ENCODE measurements around the gene AUP1. TPM values are rescaled to one million over a fixed set of nuclear protein-coding genes. Genes with fewer than 3 reads are reported as not detected.

AUP1 gene
- total RNA-seq, 4 donors from 2014 or later, result 111 to 207 (median 135) TPM

DNA sequence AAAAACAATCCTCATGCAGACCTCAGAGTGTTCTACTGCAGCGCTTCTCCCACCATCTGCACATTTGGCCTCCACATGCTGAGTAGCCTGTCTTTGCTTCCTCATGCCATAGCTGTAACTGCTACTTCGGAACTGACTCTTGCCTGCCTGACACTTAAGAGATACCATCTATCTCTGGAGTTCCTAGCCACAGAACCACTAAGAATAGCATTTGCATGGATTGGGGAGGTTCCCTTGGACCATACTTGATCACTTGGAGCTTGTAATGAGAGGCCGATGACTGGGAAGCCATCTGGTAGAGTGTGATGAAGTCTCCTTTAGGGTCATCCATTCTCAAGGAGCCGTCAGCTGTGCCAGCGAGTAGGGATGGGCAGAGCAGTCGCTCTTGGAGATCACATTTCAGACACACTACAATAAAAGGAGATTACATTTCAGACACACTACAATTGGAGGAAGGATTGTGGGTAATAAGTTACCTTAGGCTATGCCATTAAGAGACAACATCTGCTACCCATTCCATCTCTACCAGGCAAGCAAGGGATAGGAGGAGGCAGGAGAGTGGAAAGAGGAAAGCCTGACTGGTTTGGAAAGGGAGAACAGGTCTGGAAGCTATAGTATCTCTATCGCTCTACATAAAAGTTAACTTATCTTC is 46.8 kb upstream of the AUP1 start:
- WGBS, 2 donors, result 74 to 83% methylated on average over 7 of the region's 7 CpGs

DNA sequence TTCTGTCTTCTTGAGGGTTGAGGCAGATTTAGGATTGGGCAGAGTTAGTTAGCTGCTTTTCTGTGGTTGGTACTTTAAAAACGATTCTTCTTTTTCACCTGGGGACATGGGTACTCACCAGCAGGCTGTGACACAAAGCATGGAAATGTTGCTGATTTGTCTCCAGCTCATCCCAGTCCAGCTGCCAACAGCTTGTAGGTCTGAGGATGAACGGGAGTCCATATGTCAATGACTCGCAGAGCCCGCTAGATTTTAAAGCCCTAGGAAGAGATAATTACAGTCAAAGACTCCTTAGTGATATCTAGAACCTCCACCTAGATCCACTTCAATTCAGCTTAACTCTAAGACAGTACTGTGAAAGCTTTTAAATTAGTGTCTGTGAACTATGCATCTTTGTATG is 45.8 kb upstream of the AUP1 start:
- Histone ChIP-seq H3K4me1 (peaks cover 0 to 6% (median 2%) of the 10 kb centered on the region in 4 donors), H3K27ac (peak overlapping the region in 1 of 4 donors; percentile 73), H3K9me3 (no peaks in the 10 kb centered on the region), H3K27me3 (no peaks in the 10 kb centered on the region), H3K36me3 (no peaks in the 10 kb centered on the region), H3K4me3 (no peak overlapping the region)
- TF ChIP-seq POLR2A (IDR thresholded peaks at IDR 0.05) (no peak), EP300 (IDR thresholded peaks at IDR 0.05) (no peak)
- TF ChIP-seq, protein P1, sequence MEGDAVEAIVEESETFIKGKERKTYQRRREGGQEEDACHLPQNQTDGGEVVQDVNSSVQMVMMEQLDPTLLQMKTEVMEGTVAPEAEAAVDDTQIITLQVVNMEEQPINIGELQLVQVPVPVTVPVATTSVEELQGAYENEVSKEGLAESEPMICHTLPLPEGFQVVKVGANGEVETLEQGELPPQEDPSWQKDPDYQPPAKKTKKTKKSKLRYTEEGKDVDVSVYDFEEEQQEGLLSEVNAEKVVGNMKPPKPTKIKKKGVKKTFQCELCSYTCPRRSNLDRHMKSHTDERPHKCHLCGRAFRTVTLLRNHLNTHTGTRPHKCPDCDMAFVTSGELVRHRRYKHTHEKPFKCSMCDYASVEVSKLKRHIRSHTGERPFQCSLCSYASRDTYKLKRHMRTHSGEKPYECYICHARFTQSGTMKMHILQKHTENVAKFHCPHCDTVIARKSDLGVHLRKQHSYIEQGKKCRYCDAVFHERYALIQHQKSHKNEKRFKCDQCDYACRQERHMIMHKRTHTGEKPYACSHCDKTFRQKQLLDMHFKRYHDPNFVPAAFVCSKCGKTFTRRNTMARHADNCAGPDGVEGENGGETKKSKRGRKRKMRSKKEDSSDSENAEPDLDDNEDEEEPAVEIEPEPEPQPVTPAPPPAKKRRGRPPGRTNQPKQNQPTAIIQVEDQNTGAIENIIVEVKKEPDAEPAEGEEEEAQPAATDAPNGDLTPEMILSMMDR (IDR thresholded peaks at IDR 0.05), result no peak
- no peak for DNase-seq (ENCODE audit: low spot score in 2 of 2)
- WGBS, 2 donors, result 80 to 90% methylated on average over 4 of the region's 4 CpGs

More for the DNA sequence above, 46.8 kb upstream of the AUP1 start:
- Histone ChIP-seq H3K27ac (peak overlapping the region in 3 of 4 donors; percentile 5 to 73 (median 72)), H3K27me3 (no peaks in the 10 kb centered on the region), H3K4me3 (no peak overlapping the region), H3K9me3 (no peaks in the 10 kb centered on the region), H3K4me1 (peaks cover 0 to 6% (median 2%) of the 10 kb centered on the region in 4 donors), H3K36me3 (no peaks in the 10 kb centered on the region)
- no peak for DNase-seq (ENCODE audit: low spot score in 2 of 2)
- TF ChIP-seq EP300 (IDR thresholded peaks at IDR 0.05), result no peak
- TF ChIP-seq POLR2A (IDR thresholded peaks at IDR 0.05), result no peak
- TF ChIP-seq, protein P1 (IDR thresholded peaks at IDR 0.05), result no peak

DNA sequence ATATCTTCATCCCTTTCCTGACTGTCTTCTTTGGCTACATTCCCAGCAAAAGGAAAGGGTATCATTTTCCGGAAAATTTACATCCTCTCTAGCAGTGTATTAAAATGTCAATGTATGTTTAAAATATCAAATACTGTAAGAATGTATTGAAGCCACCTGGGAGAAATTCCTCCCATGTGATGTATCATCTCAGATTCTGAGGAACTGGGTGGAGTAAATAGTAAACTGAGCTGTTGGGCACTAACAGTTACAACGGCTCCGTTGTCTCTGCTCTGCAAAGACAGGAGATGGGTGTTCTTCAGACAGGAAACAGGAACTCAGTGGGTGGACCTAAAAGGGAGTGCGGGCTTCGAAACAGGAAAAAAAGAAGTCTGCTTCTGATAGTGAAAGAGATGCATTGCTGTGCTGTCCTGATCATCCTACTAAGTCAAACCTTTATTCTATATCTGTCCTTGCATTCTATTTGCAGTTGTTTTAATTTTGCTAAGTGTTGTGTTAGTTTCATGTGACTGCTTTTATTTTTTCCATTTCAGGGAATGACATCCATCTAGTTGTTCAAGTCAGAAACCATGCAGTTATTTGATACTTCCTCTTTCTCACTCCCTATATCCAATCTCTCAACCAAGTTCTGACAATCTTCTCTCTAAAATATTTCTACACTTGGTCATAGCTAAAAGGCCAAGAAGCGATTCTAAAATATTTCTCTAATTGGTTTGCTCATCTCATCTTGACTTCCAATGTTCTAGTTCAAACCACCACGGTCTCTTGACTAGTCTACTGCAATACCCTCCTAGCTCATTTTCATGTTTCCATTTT is 44.4 kb upstream of the AUP1 start:
- Histone ChIP-seq H3K4me3 (no peak overlapping the region), H3K4me1 (peaks cover 0 to 6% (median 2%) of the 10 kb centered on the region in 4 donors), H3K36me3 (no peaks in the 10 kb centered on the region), H3K27ac (peak overlapping the region in 1 of 4 donors; percentile 60), H3K27me3 (no peaks in the 10 kb centered on the region), H3K9me3 (no peaks in the 10 kb centered on the region)
- no peak for DNase-seq (ENCODE audit: low spot score in 2 of 2)
- 31 to 40% methylated on average over 7 of the region's 7 CpGs for WGBS, 2 donors
- no peak for TF ChIP-seq POLR2A (IDR thresholded peaks at IDR 0.05)
- TF ChIP-seq, protein P1 (IDR thresholded peaks at IDR 0.05), result no peak
- TF ChIP-seq EP300 (IDR thresholded peaks at IDR 0.05), result no peak

DNA sequence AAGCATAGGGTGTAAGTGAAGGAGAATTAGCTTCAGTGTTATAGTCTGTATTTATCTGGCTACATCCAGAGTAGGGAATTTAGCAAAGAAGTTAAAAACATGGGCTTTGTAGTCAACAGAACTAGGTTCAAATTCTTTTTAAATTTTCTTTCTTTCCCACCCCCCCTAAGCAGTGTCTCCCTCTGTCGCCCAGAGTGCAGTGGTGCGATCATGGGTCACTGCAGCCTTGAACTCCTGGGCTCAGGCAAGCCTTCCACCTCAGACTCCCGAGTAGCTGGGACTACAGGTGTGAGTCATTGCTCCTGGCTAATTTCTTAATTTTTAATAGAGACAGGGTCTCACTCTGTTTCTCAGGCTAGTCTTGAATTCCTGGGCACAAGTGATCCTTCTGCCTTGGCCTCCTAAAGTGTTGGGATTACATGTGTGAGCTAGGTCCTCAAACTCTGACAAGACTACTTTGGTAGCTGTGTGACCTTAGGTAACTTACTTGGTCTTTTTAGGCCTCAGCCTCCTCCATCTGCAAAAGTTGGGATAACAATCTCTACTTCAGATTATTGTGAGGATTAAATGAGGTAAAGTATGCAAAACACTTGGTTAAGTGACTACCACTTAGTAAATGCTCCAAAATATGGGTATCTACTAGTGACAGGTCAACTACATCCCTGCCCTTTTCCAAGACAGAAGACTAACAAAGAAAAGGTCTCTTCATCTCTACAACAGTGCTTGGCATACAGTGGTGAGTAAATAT is 42.8 kb upstream of the AUP1 start:
- no peak overlapping the region for H3K4me3 ChIP-seq
- WGBS, 2 donors, result 73 to 75% methylated on average over 3 of the region's 3 CpGs
- H3K9me3 ChIP-seq, result no peaks in the 10 kb centered on the region
- H3K36me3 ChIP-seq, result no peaks in the 10 kb centered on the region
- H3K4me1 ChIP-seq, result peaks cover 0 to 6% (median 2%) of the 10 kb centered on the region in 4 donors
- H3K27ac ChIP-seq, result no peak overlapping the region
- no peak for DNase-seq (ENCODE audit: low spot score in 2 of 2)
- no peaks in the 10 kb centered on the region for H3K27me3 ChIP-seq
- TF ChIP-seq EP300 (IDR thresholded peaks at IDR 0.05) (no peak), POLR2A (IDR thresholded peaks at IDR 0.05) (no peak)
- TF ChIP-seq, protein P1 (IDR thresholded peaks at IDR 0.05), result no peak
